ENCODE measurements around the gene ABCB4.
A peak's percentile ranks its signal among the peaks of the same experiment; 100 is the strongest.

ABCB4 gene

DNA sequence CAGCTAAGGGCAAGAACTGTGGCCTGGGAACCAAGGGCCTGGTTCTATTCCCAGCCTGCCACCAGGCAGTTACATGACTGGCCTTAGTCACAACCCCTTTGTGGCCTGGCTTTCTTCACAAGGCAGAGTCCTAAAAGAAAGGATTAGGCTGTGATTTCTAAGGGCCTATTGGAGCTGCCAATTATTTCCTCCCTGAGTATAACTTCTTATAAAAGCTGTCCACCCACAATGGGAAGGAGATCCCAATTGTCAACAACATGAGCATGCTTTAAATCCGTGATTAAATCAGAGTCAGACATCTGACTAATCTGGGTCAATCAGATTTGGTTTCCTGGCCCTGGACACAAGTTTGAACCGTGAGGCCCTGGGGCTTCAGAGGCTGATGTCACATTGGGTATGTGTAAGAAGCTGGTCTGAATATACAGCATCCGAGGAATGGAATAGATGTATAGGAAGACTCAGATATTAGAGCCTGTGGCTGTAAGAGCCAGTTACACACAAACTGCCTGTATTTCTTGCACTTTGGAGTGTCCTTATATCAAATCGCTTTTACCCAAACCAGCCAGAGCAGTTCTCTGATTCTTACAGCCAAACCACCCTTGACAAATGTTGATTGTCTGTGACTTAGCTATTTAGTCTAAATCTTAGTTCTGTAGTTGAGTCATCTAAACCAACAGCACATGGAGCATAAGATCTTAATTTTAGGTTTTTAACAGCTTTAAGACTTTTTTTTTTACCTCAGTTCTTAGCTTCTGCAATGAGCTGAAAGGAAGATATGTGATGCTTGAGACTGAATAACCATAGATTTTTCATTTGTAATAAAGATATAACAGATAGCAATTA lies 61.3 kb downstream of the ABCB4 start:
- no peaks in the 10 kb centered on the region for H3K9me3 ChIP-seq (ENCODE audit: severe bottlenecking)
- H3K27ac ChIP-seq (ENCODE audit: poor library complexity, severe bottlenecking), result no peak overlapping the region
- ATAC-seq (ENCODE audit: low read depth) (peak; percentile 59), DNase-seq (ENCODE audit: low spot score) (no peak)
- H3K36me3 ChIP-seq (ENCODE audit: low read depth), result no peaks in the 10 kb centered on the region
- peaks cover 8% of the 10 kb centered on the region for H3K4me1 ChIP-seq (ENCODE audit: insufficient read depth, poor library complexity, severe bottlenecking)
- TF ChIP-seq, protein P1, sequence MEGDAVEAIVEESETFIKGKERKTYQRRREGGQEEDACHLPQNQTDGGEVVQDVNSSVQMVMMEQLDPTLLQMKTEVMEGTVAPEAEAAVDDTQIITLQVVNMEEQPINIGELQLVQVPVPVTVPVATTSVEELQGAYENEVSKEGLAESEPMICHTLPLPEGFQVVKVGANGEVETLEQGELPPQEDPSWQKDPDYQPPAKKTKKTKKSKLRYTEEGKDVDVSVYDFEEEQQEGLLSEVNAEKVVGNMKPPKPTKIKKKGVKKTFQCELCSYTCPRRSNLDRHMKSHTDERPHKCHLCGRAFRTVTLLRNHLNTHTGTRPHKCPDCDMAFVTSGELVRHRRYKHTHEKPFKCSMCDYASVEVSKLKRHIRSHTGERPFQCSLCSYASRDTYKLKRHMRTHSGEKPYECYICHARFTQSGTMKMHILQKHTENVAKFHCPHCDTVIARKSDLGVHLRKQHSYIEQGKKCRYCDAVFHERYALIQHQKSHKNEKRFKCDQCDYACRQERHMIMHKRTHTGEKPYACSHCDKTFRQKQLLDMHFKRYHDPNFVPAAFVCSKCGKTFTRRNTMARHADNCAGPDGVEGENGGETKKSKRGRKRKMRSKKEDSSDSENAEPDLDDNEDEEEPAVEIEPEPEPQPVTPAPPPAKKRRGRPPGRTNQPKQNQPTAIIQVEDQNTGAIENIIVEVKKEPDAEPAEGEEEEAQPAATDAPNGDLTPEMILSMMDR (IDR thresholded peaks at IDR 0.05; ENCODE audit: poor library complexity, severe bottlenecking), result no peak
- H3K4me3 ChIP-seq (ENCODE audit: severe bottlenecking), result no peak overlapping the region
- peaks cover 8% of the 10 kb centered on the region for H3K27me3 ChIP-seq (ENCODE audit: insufficient read depth, poor library complexity, severe bottlenecking)

DNA sequence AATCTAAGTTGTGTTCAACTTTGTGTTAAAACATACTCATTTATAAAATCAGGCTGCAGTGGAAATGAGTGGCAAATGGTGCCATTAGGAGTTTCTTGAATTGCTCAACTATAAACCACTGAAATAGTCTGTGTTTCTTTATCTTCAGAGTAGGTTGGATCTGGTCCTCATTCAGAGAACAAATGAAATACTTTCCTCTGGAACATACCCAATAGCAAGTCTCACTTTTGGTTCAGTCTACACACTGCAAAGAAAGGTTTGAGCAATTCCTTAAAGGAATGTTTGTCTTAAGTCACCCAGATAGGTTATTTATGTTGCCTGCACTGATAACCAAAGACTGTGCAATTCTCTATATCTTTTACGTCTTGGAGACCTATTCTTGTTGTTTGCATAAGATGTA lies 62.5 kb downstream of the ABCB4 start:
- Histone ChIP-seq H3K9me3 (ENCODE audit: severe bottlenecking) (no peaks in the 10 kb centered on the region), H3K4me1 (ENCODE audit: insufficient read depth, poor library complexity, severe bottlenecking) (peaks cover 8% of the 10 kb centered on the region), H3K27me3 (ENCODE audit: insufficient read depth, poor library complexity, severe bottlenecking) (peaks cover 8% of the 10 kb centered on the region), H3K36me3 (ENCODE audit: low read depth) (no peaks in the 10 kb centered on the region), H3K4me3 (ENCODE audit: severe bottlenecking) (no peak overlapping the region), H3K27ac (ENCODE audit: poor library complexity, severe bottlenecking) (no peak overlapping the region)
- TF ChIP-seq, protein P1 (IDR thresholded peaks at IDR 0.05; ENCODE audit: poor library complexity, severe bottlenecking), result no peak
- no peak for DNase-seq (ENCODE audit: low spot score)
- no peak for ATAC-seq (ENCODE audit: low read depth)

DNA sequence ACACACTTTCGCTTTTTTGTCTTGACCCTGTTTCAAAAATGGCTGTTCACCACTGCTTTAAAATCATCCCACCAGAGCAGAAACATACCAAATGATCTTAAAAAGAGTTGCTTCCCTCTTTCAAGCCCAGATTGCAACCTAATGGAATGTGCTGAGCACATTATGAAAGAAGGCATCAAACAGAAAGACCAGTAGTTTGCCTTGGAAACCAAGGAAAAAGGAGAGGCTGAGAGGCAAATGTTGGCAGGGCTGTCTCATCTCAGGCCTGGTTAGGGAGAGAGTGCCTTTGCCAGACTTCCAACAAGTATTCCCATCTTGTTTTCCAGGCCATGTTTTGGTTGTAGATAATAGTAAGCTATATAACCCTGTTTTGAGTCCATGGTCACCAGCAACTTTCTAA lies 64.3 kb downstream of the ABCB4 start:
- H3K27ac ChIP-seq (ENCODE audit: poor library complexity, severe bottlenecking), result no peak overlapping the region
- DNase-seq (ENCODE audit: low spot score), result no peak
- H3K27me3 ChIP-seq (ENCODE audit: insufficient read depth, poor library complexity, severe bottlenecking), result no peaks in the 10 kb centered on the region
- H3K36me3 ChIP-seq (ENCODE audit: low read depth), result no peaks in the 10 kb centered on the region
- H3K9me3 ChIP-seq (ENCODE audit: severe bottlenecking), result no peaks in the 10 kb centered on the region
- H3K4me3 ChIP-seq (ENCODE audit: severe bottlenecking), result no peak overlapping the region
- H3K4me1 ChIP-seq (ENCODE audit: insufficient read depth, poor library complexity, severe bottlenecking), result peaks cover 8% of the 10 kb centered on the region
- TF ChIP-seq, protein P1 (IDR thresholded peaks at IDR 0.05; ENCODE audit: poor library complexity, severe bottlenecking), result no peak
- ATAC-seq (ENCODE audit: low read depth), result no peak

DNA sequence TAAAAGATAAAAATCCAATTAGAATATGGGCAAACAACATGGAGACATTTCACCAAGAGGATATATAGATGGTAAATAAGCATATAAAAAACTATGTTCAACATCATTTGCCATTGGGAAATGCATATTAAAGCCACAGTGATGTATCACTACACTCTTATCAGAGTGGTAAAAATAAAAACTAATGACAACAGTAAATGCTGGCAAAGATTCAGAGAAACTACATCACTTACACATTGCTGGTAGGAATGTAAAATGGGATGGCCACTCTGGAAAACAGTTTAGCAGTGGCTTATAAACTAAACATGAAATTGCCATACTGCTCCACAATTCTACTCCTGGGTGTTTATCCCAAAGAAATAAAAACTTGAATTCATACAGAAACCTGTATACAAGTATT lies 70.8 kb downstream of the ABCB4 start:
- no peaks in the 10 kb centered on the region for H3K4me1 ChIP-seq (ENCODE audit: insufficient read depth, poor library complexity, severe bottlenecking)
- H3K9me3 ChIP-seq (ENCODE audit: severe bottlenecking), result no peaks in the 10 kb centered on the region
- H3K27me3 ChIP-seq (ENCODE audit: insufficient read depth, poor library complexity, severe bottlenecking), result no peaks in the 10 kb centered on the region
- no peaks in the 10 kb centered on the region for H3K36me3 ChIP-seq (ENCODE audit: low read depth)
- no peak overlapping the region for H3K4me3 ChIP-seq (ENCODE audit: severe bottlenecking)
- ATAC-seq (ENCODE audit: low read depth), result no peak
- H3K27ac ChIP-seq (ENCODE audit: poor library complexity, severe bottlenecking), result no peak overlapping the region
- DNase-seq (ENCODE audit: low spot score), result no peak
- TF ChIP-seq, protein P1 (IDR thresholded peaks at IDR 0.05; ENCODE audit: poor library complexity, severe bottlenecking), result no peak

DNA sequence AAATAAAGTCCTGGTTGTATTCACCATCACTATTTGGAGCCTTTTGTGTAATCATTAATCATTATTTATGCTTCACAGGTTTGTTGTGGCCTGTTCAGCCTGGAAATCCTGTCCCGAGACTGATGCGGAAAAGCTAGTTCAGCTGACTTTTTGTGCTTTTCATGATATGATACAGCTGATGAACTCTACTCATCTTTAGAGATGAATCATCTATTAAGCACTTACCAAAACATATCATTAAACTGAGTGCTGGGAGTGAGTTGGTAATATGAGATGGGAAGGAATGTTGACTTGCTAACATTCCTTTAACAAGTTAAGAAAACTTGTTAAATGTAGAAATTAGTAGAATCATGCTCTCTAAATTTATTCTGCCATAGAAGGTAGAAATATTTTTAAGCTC lies 77.0 kb downstream of the ABCB4 start:
- DNase-seq (ENCODE audit: low spot score) (no peak), ATAC-seq (ENCODE audit: low read depth) (peak; percentile 97)
- Histone ChIP-seq H3K4me3 (ENCODE audit: severe bottlenecking) (no peak overlapping the region), H3K27me3 (ENCODE audit: insufficient read depth, poor library complexity, severe bottlenecking) (no peaks in the 10 kb centered on the region), H3K9me3 (ENCODE audit: severe bottlenecking) (no peaks in the 10 kb centered on the region), H3K4me1 (ENCODE audit: insufficient read depth, poor library complexity, severe bottlenecking) (peaks cover 12% of the 10 kb centered on the region), H3K27ac (ENCODE audit: poor library complexity, severe bottlenecking) (peak overlapping the region; percentile 43), H3K36me3 (ENCODE audit: low read depth) (no peaks in the 10 kb centered on the region; the same call in 1 of the 2 replicates)
- TF ChIP-seq, protein P1 (IDR thresholded peaks at IDR 0.05; ENCODE audit: poor library complexity, severe bottlenecking), result no peak
